H9 (cell line): ENCODE measurements around the gene LZTFL1. TPM values are rescaled to one million over a fixed set of nuclear protein-coding genes. Genes with fewer than 3 reads are reported as not detected.

Experiments used
- DNase-seq: peaks from one replicate; pipeline ENCODE4 v3.0.0-alpha.2; 2017
- H2AFZ ChIP-seq: one replicate; pipeline ENCODE4 v1.6.1; 2013; ENCODE audit warnings: mild to moderate bottlenecking, low read length, control low read depth, moderate library complexity
- H2AK5ac ChIP-seq: 2 replicates; pipeline ENCODE4 v1.6.1; 2013; ENCODE audit warnings: low read length, control low read depth, mixed read lengths; ENCODE audit not compliant: insufficient read length
- H2BK120ac ChIP-seq: one replicate; pipeline ENCODE4 v1.6.1; 2013; ENCODE audit warnings: low read depth, mild to moderate bottlenecking, low read length, control low read depth, inconsistent platforms; ENCODE audit not compliant: poor library complexity, severe bottlenecking
- H2BK12ac ChIP-seq: 2 replicates; pipeline ENCODE4 v1.6.1; 2013; ENCODE audit warnings: low read length, control low read depth, mixed read lengths, low read depth; ENCODE audit not compliant: insufficient read length
- H2BK15ac ChIP-seq: 2 replicates; pipeline ENCODE4 v1.6.1; 2013; ENCODE audit warnings: low read depth, low read length, control low read depth
- H2BK20ac ChIP-seq: one replicate; pipeline ENCODE4 v1.6.1; 2013; ENCODE audit warnings: low read depth, mild to moderate bottlenecking, low read length, control low read depth, inconsistent platforms; ENCODE audit not compliant: poor library complexity, severe bottlenecking
- H2BK5ac ChIP-seq: 2 replicates; pipeline ENCODE4 v1.6.1; 2013; ENCODE audit warnings: low read length, control low read depth, mixed read lengths; ENCODE audit not compliant: insufficient read length
- H3K14ac ChIP-seq: 2 replicates; pipeline ENCODE4 v1.6.1; 2013; ENCODE audit warnings: low read length, control low read depth; ENCODE audit not compliant: insufficient read depth
- H3K18ac ChIP-seq: 2 replicates; pipeline ENCODE4 v1.6.1; 2013; ENCODE audit warnings: low read depth, mild to moderate bottlenecking, mixed read lengths, low read length, control low read depth; ENCODE audit not compliant: insufficient read length
- H3K23ac ChIP-seq: 2 replicates; pipeline ENCODE4 v1.6.1; 2013; ENCODE audit warnings: low read length, control low read depth, mixed read lengths, low read depth; ENCODE audit not compliant: insufficient read length
- H3K23me2 ChIP-seq: 2 replicates; pipeline ENCODE4 v1.6.1; 2013; ENCODE audit warnings: low read depth, mild to moderate bottlenecking, mixed read lengths, low read length, control low read depth; ENCODE audit not compliant: insufficient read length, poor library complexity, severe bottlenecking
- H3K27ac ChIP-seq: 2 replicates; pipeline ENCODE4 v1.5.1; 2013; ENCODE audit warnings: low read length, control low read depth, mixed read lengths, low read depth; ENCODE audit not compliant: insufficient read length
- H3K27me3 ChIP-seq: 2 replicates; pipeline ENCODE4 v1.6.1; 2013; ENCODE audit warnings: low read length, control low read depth, inconsistent platforms; ENCODE audit not compliant: insufficient read depth
- H3K4ac ChIP-seq: 2 replicates; pipeline ENCODE4 v1.6.1; 2013; ENCODE audit warnings: low read depth, mild to moderate bottlenecking, control low read depth, inconsistent platforms, low read length, moderate library complexity
- H3K4me1 ChIP-seq: 2 replicates; pipeline ENCODE4 v1.6.1; 2013; ENCODE audit warnings: low read length, control low read depth, inconsistent platforms; ENCODE audit not compliant: insufficient read depth
- H3K4me2 ChIP-seq: 2 replicates; pipeline ENCODE4 v1.6.1; 2013; ENCODE audit warnings: low read length, control low read depth, mixed read lengths; ENCODE audit not compliant: insufficient read length, insufficient read depth
- H3K56ac ChIP-seq: 2 replicates; pipeline ENCODE4 v1.6.1; 2013; ENCODE audit warnings: low read depth, mild to moderate bottlenecking, mixed read lengths, low read length, control low read depth; ENCODE audit not compliant: insufficient read length
- H3K79me1 ChIP-seq: 2 replicates; pipeline ENCODE4 v1.6.1; 2013; ENCODE audit warnings: low read depth, mild to moderate bottlenecking, moderate library complexity, low read length, control low read depth, inconsistent platforms; ENCODE audit not compliant: insufficient read depth, poor library complexity, severe bottlenecking
- H3K79me2 ChIP-seq: 2 replicates; pipeline ENCODE4 v1.6.1; 2013; ENCODE audit warnings: low read length, control low read depth, inconsistent platforms; ENCODE audit not compliant: insufficient read depth
- H3K9ac ChIP-seq: 2 replicates; pipeline ENCODE4 v1.6.1; 2013; ENCODE audit warnings: low read length, control low read depth, mixed read lengths; ENCODE audit not compliant: insufficient read length; ENCODE audit errors: extremely low read depth
- H3K9me3 ChIP-seq: one replicate; pipeline ENCODE4 v1.6.1; 2013; ENCODE audit warnings: low read depth, low read length, inconsistent platforms; ENCODE audit not compliant: control insufficient read depth
- H3T11ph ChIP-seq: one replicate; pipeline ENCODE4 v1.6.1; 2013; ENCODE audit warnings: mild to moderate bottlenecking, low read length, control low read depth, inconsistent platforms
- H4K20me1 ChIP-seq: one replicate; pipeline ENCODE4 v1.6.1; 2013; ENCODE audit not compliant: control insufficient read depth, insufficient read length, insufficient read depth
- H4K5ac ChIP-seq: 2 replicates; pipeline ENCODE4 v1.6.1; 2013; ENCODE audit warnings: low read depth, mild to moderate bottlenecking, mixed read lengths, low read length, control low read depth; ENCODE audit not compliant: insufficient read length
- H4K8ac ChIP-seq: replicated peaks from 2 replicates; pipeline ENCODE4 v1.6.1; 2013; ENCODE audit warnings: low read length, control low read depth, mixed read lengths, low read depth; ENCODE audit not compliant: insufficient read length
- H4K91ac ChIP-seq: 2 replicates; pipeline ENCODE4 v1.6.1; 2013; ENCODE audit warnings: low read depth, mild to moderate bottlenecking, moderate library complexity, mixed read lengths, low read length, control low read depth; ENCODE audit not compliant: insufficient read length
- H3K27ac Mint-ChIP-seq, 3 experiments: 2 replicates in 2 of 3; 3 replicates in 1 of 3; pipeline ENCODE4 v1.8.0; 2020 to 2021; ENCODE audit warnings: mixed read lengths in 3 of 3, mild to moderate bottlenecking in 1 of 3, moderate library complexity in 1 of 3
- H3K27me3 Mint-ChIP-seq: 2 replicates; pipeline ENCODE4 v1.8.0; 2021; ENCODE audit warnings: low read depth, mild to moderate bottlenecking, moderate library complexity, mixed read lengths
- H3K36me3 Mint-ChIP-seq, 3 experiments: 2 replicates in 2 of 3; 3 replicates in 1 of 3; pipeline ENCODE4 v1.8.0; 2020 to 2021; ENCODE audit warnings: low read depth in 3 of 3, mixed read lengths in 3 of 3; ENCODE audit not compliant: insufficient read depth in 1 of 3
- H3K4me1 Mint-ChIP-seq, 2 experiments: 2 replicates each; pipeline ENCODE4 v1.8.0; 2020; ENCODE audit warnings: mixed read lengths in 2 of 2
- H3K4me3 Mint-ChIP-seq, 2 experiments: 2 replicates in 1 of 2; 3 replicates in 1 of 2; pipeline ENCODE4 v1.8.0; 2020 to 2021; ENCODE audit warnings: mild to moderate bottlenecking in 2 of 2, mixed read lengths in 2 of 2, moderate library complexity in 1 of 2
- H3K9me3 Mint-ChIP-seq, 2 experiments: 2 replicates in 1 of 2; 3 replicates in 1 of 2; pipeline ENCODE4 v1.8.0; 2020; ENCODE audit warnings: mild to moderate bottlenecking in 2 of 2, mixed read lengths in 2 of 2, moderate library complexity in 1 of 2
- CTCF ChIP-seq: fragments of 200-600 bp; sonication (generic); conservative IDR thresholded peaks from 3 replicates; pipeline ENCODE4 v1.8.0; 2021; ENCODE audit warnings: antibody characterized with exemption, mild to moderate bottlenecking
- WGBS: extraction: QIAGEN DNeasy Blood & Tissue Kit; methylation state at CpG from one replicate; pipeline ENCODE4 v1.1.7; 2013; ENCODE audit warnings: missing lambda C conversion rate, low lambda C conversion rate, mixed read lengths; ENCODE audit not compliant: insufficient read length; ENCODE audit errors: extremely low coverage; 5-methylcytosine and 5-hydroxymethylcytosine counted together
- total RNA-seq: library from RNA; stranded (reverse); gene quantifications from 2 replicates; pipeline ENCODE4 v1.2.1, GENCODE V29; 2021

LZTFL1 gene
- total RNA-seq, 1 experiment from 2014 or later: 12.2 TPM

GRCh38 chr3:45868213-45868612 is 26.3 kb upstream of the LZTFL1 start:
- H3K9me3 Mint-ChIP-seq: peaks cover 4 to 5% of the 10 kb centered on the region in 2 experiments; a peak in 2 of 5 replicates
- H3K14ac ChIP-seq: no peak overlapping the region
- H3T11ph ChIP-seq: no peak overlapping the region
- no peak overlapping the region for H3K56ac ChIP-seq
- no peak overlapping the region for H4K91ac ChIP-seq
- H3K9ac ChIP-seq: no peak overlapping the region
- no peak for TF ChIP-seq CTCF
- H2BK120ac ChIP-seq: no peak overlapping the region
- no peak overlapping the region for H2BK5ac ChIP-seq
- no peak overlapping the region for H2BK15ac ChIP-seq
- no peak overlapping the region for H2BK20ac ChIP-seq
- peaks cover 5% of the 10 kb centered on the region for H3K9me3 ChIP-seq
- H3K27me3 ChIP-seq: no peaks in the 10 kb centered on the region
- H3K27me3 Mint-ChIP-seq: peaks cover 14% of the 10 kb centered on the region
- no peak overlapping the region for H3K23ac ChIP-seq
- DNase-seq: no peak
- H3K36me3 Mint-ChIP-seq: no peaks in the 10 kb centered on the region
- H4K8ac ChIP-seq: no peak overlapping the region
- peaks cover 14 to 16% of the 10 kb centered on the region in 2 experiments for H3K4me1 Mint-ChIP-seq
- H4K20me1 ChIP-seq: no peaks in the 10 kb centered on the region
- no peak overlapping the region for H3K27ac Mint-ChIP-seq
- no peak overlapping the region for H3K4me2 ChIP-seq
- no peak overlapping the region for H3K4ac ChIP-seq
- H3K79me1 ChIP-seq: no peaks in the 10 kb centered on the region
- H3K18ac ChIP-seq: no peak overlapping the region
- no peak overlapping the region for H2AK5ac ChIP-seq
- H2AFZ ChIP-seq: no peak overlapping the region
- WGBS: no CpG with 5 or more reads among the region's 2 CpGs
- H3K79me2 ChIP-seq: no peaks in the 10 kb centered on the region
- no peaks in the 10 kb centered on the region for H3K4me1 ChIP-seq
- H3K4me3 Mint-ChIP-seq: no peak overlapping the region
- H4K5ac ChIP-seq: no peak overlapping the region
- H3K27ac ChIP-seq: no peak overlapping the region
- no peak overlapping the region for H2BK12ac ChIP-seq
- no peaks in the 10 kb centered on the region for H3K23me2 ChIP-seq
